A673 (cell line): ENCODE measurements around the gene CDC42BPA. TPM values are rescaled to one million over a fixed set of nuclear protein-coding genes. Genes with fewer than 3 reads are reported as not detected.

Source experiments
- BruUV-seq: library from RNA; stranded (reverse); fragments of 400-500 nt; replicated peaks from 2 replicates; lab custom pipeline; 2021; lab: Mats Ljungman, UMichigan
- CTCF ChIA-PET: fragments of 300-600 bp; sonication (Branson Sonifier 250); formaldehyde crosslinking; loops from one replicate; lab custom pipeline; 2022; ENCODE audit warnings: antibody characterized with exemption; lab: Charles Lee
- POLR2A ChIA-PET: fragments of 300-600 bp; sonication (Branson Sonifier 250); formaldehyde crosslinking; loops from one replicate; lab custom pipeline; 2022; ENCODE audit warnings: antibody characterized with exemption; ENCODE audit not compliant: low non-redundant PET; lab: Charles Lee
- DNase-seq: peaks from one replicate; pipeline ENCODE4 v3.0.0-alpha.2; 2015; ENCODE audit warnings: low spot score
- H3K27ac ChIP-seq: fragments of 200-600 bp; sonication (generic); 2 replicates; pipeline ENCODE4 v1.5.1; 2016; ENCODE audit warnings: mixed run types, low read depth, mild to moderate bottlenecking, mixed read lengths, antibody characterized with exemption, low read length; ENCODE audit not compliant: poor library complexity, severe bottlenecking
- H3K27me3 ChIP-seq: fragments of 200-600 bp; sonication (generic); replicated peaks from 2 replicates; pipeline ENCODE4 v1.6.1; 2017; ENCODE audit warnings: mixed run types, low read depth, mild to moderate bottlenecking, mixed read lengths, antibody characterized with exemption, low read length; ENCODE audit not compliant: insufficient read depth, poor library complexity
- H3K36me3 ChIP-seq: fragments of 200-600 bp; sonication (generic); 2 replicates; pipeline ENCODE4 v1.6.1; 2016; ENCODE audit warnings: mixed run types, mild to moderate bottlenecking, mixed read lengths, antibody characterized with exemption, low read length; ENCODE audit not compliant: insufficient read depth, poor library complexity, severe bottlenecking
- H3K4me1 ChIP-seq: fragments of 200-600 bp; sonication (generic); 2 replicates; pipeline ENCODE4 v1.6.1; 2017; ENCODE audit warnings: mixed run types, mild to moderate bottlenecking, mixed read lengths, antibody characterized with exemption, low read length; ENCODE audit not compliant: insufficient read depth, poor library complexity, severe bottlenecking
- H3K4me3 ChIP-seq: fragments of 200-600 bp; sonication (generic); 2 replicates; pipeline ENCODE4 v1.5.1; 2016; ENCODE audit warnings: low read depth, mixed run types, mild to moderate bottlenecking, mixed read lengths, low read length; ENCODE audit not compliant: poor library complexity, severe bottlenecking
- H3K9me3 ChIP-seq: fragments of 200-600 bp; sonication (generic); 2 replicates; pipeline ENCODE4 v1.6.1; 2016; ENCODE audit warnings: mixed run types, low read depth, mild to moderate bottlenecking, mixed read lengths, antibody characterized with exemption, low read length; ENCODE audit not compliant: poor library complexity, severe bottlenecking
- CTCF ChIP-seq: fragments of 300-800, 200-600 bp; sonication (generic); conservative IDR thresholded peaks from 2 replicates; pipeline ENCODE4 v1.5.1; 2017; ENCODE audit warnings: low read depth, mild to moderate bottlenecking, antibody characterized with exemption, low read length, moderate library complexity, mixed read lengths
- EZH2 ChIP-seq: fragments of 200-600 bp; sonication (generic); IDR thresholded peaks from 2 replicates; pipeline ENCODE4 v1.6.1; 2017; ENCODE audit warnings: borderline replicate concordance, low read depth, mild to moderate bottlenecking, mixed read lengths, antibody characterized with exemption, low read length; ENCODE audit not compliant: poor library complexity, severe bottlenecking
- intact Hi-C: fragments of 100-400 bp; cut with micrococcal nuclease; formaldehyde crosslinking; loops from one replicate; pipeline ENCODE4 v1.10.0; 2022; ENCODE audit not compliant: unreplicated experiment
- total RNA-seq: library from RNA; stranded (reverse); gene quantifications from 2 replicates; pipeline ENCODE4 v1.2.3, GENCODE V29; 2021

The CDC42BPA gene
- total RNA-seq, 1 experiment from 2014 or later, result 21.7 TPM

- Histone ChIP-seq H3K4me3 (no peak overlapping the region), H3K9me3 (peaks cover 3% of the 10 kb centered on the region), H3K4me1 (no peaks in the 10 kb centered on the region), H3K27ac (no peak overlapping the region), H3K36me3 (no peaks in the 10 kb centered on the region), H3K27me3 (no peaks in the 10 kb centered on the region)
- DNase-seq, result no peak
- ChIA-PET CTCF (no interaction called here), POLR2A (no interaction called here)
- intact Hi-C loops, result no loop called here
- no peak for TF ChIP-seq CTCF
- TF ChIP-seq EZH2, result no peak
- BruUV-seq, result no TSS peak
Observed at GRCh38 chr1:227328405-227329019, 10.2 kb upstream of the CDC42BPA start.

GRCh38 chr1:227325156-227325555 is 6.9 kb upstream of the CDC42BPA start:
- no peak for DNase-seq
- intact Hi-C loops, result no loop called here
- Histone ChIP-seq H3K27me3 (peaks cover 15% of the 10 kb centered on the region), H3K4me1 (no peaks in the 10 kb centered on the region), H3K36me3 (no peaks in the 10 kb centered on the region), H3K9me3 (no peaks in the 10 kb centered on the region), H3K27ac (no peak overlapping the region), H3K4me3 (no peak overlapping the region)
- TF ChIP-seq CTCF (no peak), EZH2 (no peak)
- no TSS peak for BruUV-seq
- POLR2A ChIA-PET, result no interaction called here
- CTCF ChIA-PET, result interaction anchor here (0.5 kb wide), 1 partner anchor 89 kb away, joined by 9 read pairs; no protein-coding TSS in a partner anchor

GRCh38 chr1:227323967-227324268 is 5.6 kb upstream of the CDC42BPA start:
- no peak for TF ChIP-seq CTCF
- CTCF ChIA-PET, result no interaction called here
- BruUV-seq, result no TSS peak
- intact Hi-C loops, result no loop called here
- H3K9me3 ChIP-seq, result no peaks in the 10 kb centered on the region
- H3K27me3 ChIP-seq, result peaks cover 21% of the 10 kb centered on the region
- POLR2A ChIA-PET, result no interaction called here
- no peaks in the 10 kb centered on the region for H3K36me3 ChIP-seq
- DNase-seq, result no peak
- H3K27ac ChIP-seq, result no peak overlapping the region
- H3K4me3 ChIP-seq, result no peak overlapping the region
- no peaks in the 10 kb centered on the region for H3K4me1 ChIP-seq
